Measurements from ENCODE around the gene PTPRD.

DNA sequence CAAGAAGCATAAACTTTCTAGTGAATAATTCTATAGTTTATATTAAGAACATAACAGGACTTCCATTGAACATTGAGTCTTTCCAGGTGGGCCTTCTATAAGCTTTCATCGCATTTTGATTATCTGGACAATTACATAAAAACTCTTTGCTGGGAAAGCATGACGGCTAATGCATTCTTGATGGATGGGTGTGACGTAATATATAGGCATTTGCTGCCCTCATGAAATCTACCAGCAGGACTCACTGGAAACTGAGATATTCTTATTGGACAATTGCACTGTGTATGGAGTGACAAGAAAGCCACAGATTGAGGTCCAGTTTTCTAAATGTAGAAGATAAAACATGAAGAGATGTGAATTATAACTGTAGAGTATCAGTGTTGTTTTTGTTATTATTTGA, 15.0 kb downstream of the PTPRD start:
- no peak for TF ChIP-seq CTCF (IDR thresholded peaks at IDR 0.05 in 4 of 5, conservative IDR thresholded peaks at IDR 0.05 in 1 of 5)
- no peak for TF ChIP-seq POLR2A (IDR thresholded peaks at IDR 0.05)
